Lower leg skin (tissue), 3 donors: ENCODE results near the gene PACSIN2.

Experiments used
- CTCF ChIP-seq, 3 donors: fragments of 450-650 bp; IDR thresholded peaks; one replicate each; pipeline ENCODE4 v1.5.1; 2016; ENCODE audit warnings: antibody characterized with exemption in 3 of 3, mild to moderate bottlenecking in 3 of 3, moderate library complexity in 2 of 3
- POLR2A ChIP-seq, 2 donors: fragments of 450-650 bp; IDR thresholded peaks; one replicate each; pipeline ENCODE4 v1.6.1; 2016 to 2017; ENCODE audit warnings: antibody characterized with exemption in 2 of 2, mild to moderate bottlenecking in 1 of 2, moderate library complexity in 1 of 2

GRCh38 chr22:42960531-42961399 is 54.2 kb downstream of the PACSIN2 start:
- TF ChIP-seq CTCF (IDR thresholded peaks at IDR 0.05) (no peak), POLR2A (IDR thresholded peaks at IDR 0.05) (no peak)
